SIG-M5 treated with dmso at 0.1 percent for 504 hours (cell line): ENCODE measurements around the gene LIN52.

ENCODE experiments used
- DNase-seq: peaks from one replicate; lab custom pipeline; 2025; ENCODE audit not compliant: unreplicated experiment; lab: John Stamatoyannopoulos, UW

The LIN52 gene

GRCh38 chr14:74179856-74180255 is 95.1 kb downstream of the LIN52 start:
- no peak for DNase-seq

- no peak for DNase-seq
Measured at GRCh38 chr14:74190927-74191575, 106.3 kb downstream of the LIN52 start.

GRCh38 chr14:74194506-74195274 is 109.9 kb downstream of the LIN52 start:
- no peak for DNase-seq

GRCh38 chr14:74195623-74196022 is 110.9 kb downstream of the LIN52 start:
- no peak for DNase-seq

GRCh38 chr14:74198441-74199234 is 113.9 kb downstream of the LIN52 start:
- no peak for DNase-seq

- no peak for DNase-seq
Measured at GRCh38 chr14:74202113-74202512, 117.4 kb downstream of the LIN52 start.

GRCh38 chr14:74203639-74204038 is 118.9 kb downstream of the LIN52 start:
- DNase-seq, result no peak

- DNase-seq, result no peak
Measured at GRCh38 chr14:74204491-74204890, 119.7 kb downstream of the LIN52 start.

- DNase-seq, result no peak
Measured at GRCh38 chr14:74205882-74206281, 121.1 kb downstream of the LIN52 start.

- no peak for DNase-seq
Measured at GRCh38 chr14:74207943-74208342, 123.2 kb downstream of the LIN52 start.

- DNase-seq, result no peak
Measured at GRCh38 chr14:74208642-74209041, 123.9 kb downstream of the LIN52 start.

GRCh38 chr14:74211945-74212580 is 127.3 kb downstream of the LIN52 start:
- no peak for DNase-seq

- no peak for DNase-seq
Measured at GRCh38 chr14:74213907-74214803, 129.4 kb downstream of the LIN52 start.

- DNase-seq, result no peak
Measured at GRCh38 chr14:74216671-74217070, 131.9 kb downstream of the LIN52 start.

- DNase-seq, result peak; percentile 53
Measured at GRCh38 chr14:74217672-74218448, 133.1 kb downstream of the LIN52 start.

GRCh38 chr14:74218462-74218861 is 133.7 kb downstream of the LIN52 start:
- DNase-seq, result no peak

GRCh38 chr14:74219277-74220205 is 134.8 kb downstream of the LIN52 start:
- no peak for DNase-seq

- DNase-seq, result no peak
Measured at GRCh38 chr14:74220991-74221390, 136.2 kb downstream of the LIN52 start.
